Keratinocyte (primary cell): Measurements from ENCODE around the gene ABCD3. TPM values are rescaled to one million over a fixed set of nuclear protein-coding genes. Genes with fewer than 3 reads are reported as not detected.

Source experiments
- DNase-seq: peaks from one replicate; pipeline ENCODE4 v3.0.0-alpha.2; 2011; ENCODE audit warnings: low read depth, missing footprints, low spot score
- FAIRE-seq: peaks from 2 replicates; lab custom pipeline; 2011; peaks lifted over from hg19 to GRCh38; lab: Jason Lieb, UNC
- H2AFZ ChIP-seq: 2 replicates; pipeline ENCODE4 v1.6.0; 2012; ENCODE audit warnings: low read length, control low read depth, inconsistent platforms; ENCODE audit not compliant: control insufficient read depth
- H3K27ac ChIP-seq: 2 replicates; pipeline ENCODE4 v1.5.1; 2011; ENCODE audit warnings: low read length; ENCODE audit not compliant: control insufficient read depth, insufficient read depth
- H3K27me3 ChIP-seq: 3 replicates; pipeline ENCODE4 v1.6.0; 2011; ENCODE audit warnings: low read length; ENCODE audit not compliant: control insufficient read depth, insufficient read depth; ENCODE audit errors: extremely low read depth
- H3K36me3 ChIP-seq, 2 experiments: 2 replicates in 1 of 2; 3 replicates in 1 of 2; pipeline ENCODE4 v1.5.1; 2011; ENCODE audit warnings: low read length in 2 of 2, mild to moderate bottlenecking in 1 of 2; ENCODE audit not compliant: control insufficient read depth in 2 of 2, insufficient read depth in 2 of 2; ENCODE audit errors: extremely low read depth in 1 of 2
- H3K4me1 ChIP-seq: 3 replicates; pipeline ENCODE4 v1.5.1; 2011; ENCODE audit warnings: low read length; ENCODE audit not compliant: control insufficient read depth, insufficient read depth; ENCODE audit errors: extremely low read depth
- H3K4me2 ChIP-seq: 3 replicates; pipeline ENCODE4 v1.6.0; 2011; ENCODE audit warnings: low read depth, low read length; ENCODE audit not compliant: control insufficient read depth, insufficient read depth; ENCODE audit errors: extremely low read depth
- H3K4me3 ChIP-seq, 3 experiments: fragments of 200-600 bp in 1 of 3; sonication (generic) in 1 of 3; 2 replicates in 2 of 3; 3 replicates in 1 of 3; pipeline ENCODE4 v1.5.1; 2011 to 2016; ENCODE audit warnings: low read length in 3 of 3, mild to moderate bottlenecking in 3 of 3, control low read depth in 2 of 3, inconsistent platforms in 1 of 3, low read depth in 1 of 3, mixed read lengths in 1 of 3, mixed run types in 1 of 3, moderate library complexity in 1 of 3; ENCODE audit not compliant: control insufficient read depth in 2 of 3, insufficient read depth in 2 of 3; ENCODE audit errors: extremely low read depth in 1 of 3
- H3K79me2 ChIP-seq: 2 replicates; pipeline ENCODE4 v1.6.0; 2012; ENCODE audit warnings: low read length; ENCODE audit not compliant: control insufficient read depth, insufficient read depth
- H3K9ac ChIP-seq: 3 replicates; pipeline ENCODE4 v1.6.0; 2011; ENCODE audit warnings: low read length; ENCODE audit not compliant: control insufficient read depth, insufficient read depth; ENCODE audit errors: extremely low read depth
- H3K9me1 ChIP-seq: 3 replicates; pipeline ENCODE4 v1.6.0; 2011; ENCODE audit warnings: low read length; ENCODE audit not compliant: control insufficient read depth, insufficient read depth; ENCODE audit errors: extremely low read depth
- H3K9me3 ChIP-seq: 2 replicates; pipeline ENCODE4 v1.5.1; 2012; ENCODE audit warnings: low read depth, low read length; ENCODE audit not compliant: control insufficient read depth
- H4K20me1 ChIP-seq: 3 replicates; pipeline ENCODE4 v1.6.0; 2011; ENCODE audit warnings: low read length; ENCODE audit not compliant: control insufficient read depth, insufficient read depth; ENCODE audit errors: extremely low read depth
- EZH2 ChIP-seq: IDR thresholded peaks from one replicate; pipeline ENCODE4 v1.6.1; 2012; ENCODE audit warnings: inconsistent platforms, mild to moderate bottlenecking, low read length, moderate library complexity
- dilution Hi-C: fragments of 300-500 bp; cut with MboI; formaldehyde crosslinking; loops from one replicate; pipeline ENCODE4 v1.7.0; 2020; ENCODE audit warnings: low sequenced_read_pairs; ENCODE audit not compliant: extremely low pct_ligation_motif_present
- polyA plus RNA-seq, 5 experiments: library from polyadenylated mRNA; depleted of rRNA in 3 of 5; stranded (reverse) in 3 of 5; stranded (forward) in 1 of 5; unstranded in 1 of 5; fragments of >200 nt; gene quantifications; 1 replicate in 1 of 5; 2 replicates in 3 of 5; 3 replicates in 1 of 5; pipeline versions ENCODE4 v1.2.1 to v1.2.3, GENCODE V29; 2011 to 2012; ENCODE audit warnings: missing spikeins in 2 of 5, low read depth in 1 of 5, low replicate concordance in 1 of 5
- TF ChIP-seq, protein P1 (sequence below), 3 experiments: IDR thresholded peaks in 1 of 3; conservative IDR thresholded peaks in 1 of 3; optimal IDR thresholded peaks in 1 of 3; 2 replicates in 2 of 3; 3 replicates in 1 of 3; pipeline versions ENCODE3 to v1.5.1; 2011; ENCODE audit warnings: low read length in 3 of 3, mild to moderate bottlenecking in 3 of 3, moderate library complexity in 2 of 3, control low read depth in 1 of 3, inconsistent platforms in 1 of 3; ENCODE audit not compliant: insufficient read depth in 2 of 3; ENCODE audit errors: extremely low read depth in 1 of 3

Gene ABCD3
- polyA plus RNA-seq, 1 donor (not counting 4 experiments of a cell fraction or from before 2014, with no cell fraction given) = 34.9 TPM

GRCh38 chr1:94383966-94384408 is 34.2 kb upstream of the ABCD3 start:
- Histone ChIP-seq H3K36me3 (no peaks in the 10 kb centered on the region), H4K20me1 (no peaks in the 10 kb centered on the region), H3K9me1 (no peaks in the 10 kb centered on the region), H3K4me2 (no peak overlapping the region), H2AFZ (no peak overlapping the region), H3K9ac (no peak overlapping the region), H3K4me3 (no peak overlapping the region), H3K27me3 (no peaks in the 10 kb centered on the region), H3K9me3 (no peaks in the 10 kb centered on the region), H3K27ac (no peak overlapping the region), H3K79me2 (no peaks in the 10 kb centered on the region), H3K4me1 (no peaks in the 10 kb centered on the region)
- no peak for TF ChIP-seq EZH2
- TF ChIP-seq, protein P1, sequence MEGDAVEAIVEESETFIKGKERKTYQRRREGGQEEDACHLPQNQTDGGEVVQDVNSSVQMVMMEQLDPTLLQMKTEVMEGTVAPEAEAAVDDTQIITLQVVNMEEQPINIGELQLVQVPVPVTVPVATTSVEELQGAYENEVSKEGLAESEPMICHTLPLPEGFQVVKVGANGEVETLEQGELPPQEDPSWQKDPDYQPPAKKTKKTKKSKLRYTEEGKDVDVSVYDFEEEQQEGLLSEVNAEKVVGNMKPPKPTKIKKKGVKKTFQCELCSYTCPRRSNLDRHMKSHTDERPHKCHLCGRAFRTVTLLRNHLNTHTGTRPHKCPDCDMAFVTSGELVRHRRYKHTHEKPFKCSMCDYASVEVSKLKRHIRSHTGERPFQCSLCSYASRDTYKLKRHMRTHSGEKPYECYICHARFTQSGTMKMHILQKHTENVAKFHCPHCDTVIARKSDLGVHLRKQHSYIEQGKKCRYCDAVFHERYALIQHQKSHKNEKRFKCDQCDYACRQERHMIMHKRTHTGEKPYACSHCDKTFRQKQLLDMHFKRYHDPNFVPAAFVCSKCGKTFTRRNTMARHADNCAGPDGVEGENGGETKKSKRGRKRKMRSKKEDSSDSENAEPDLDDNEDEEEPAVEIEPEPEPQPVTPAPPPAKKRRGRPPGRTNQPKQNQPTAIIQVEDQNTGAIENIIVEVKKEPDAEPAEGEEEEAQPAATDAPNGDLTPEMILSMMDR (optimal IDR thresholded peaks at IDR 0.05 in 1 of 3, IDR thresholded peaks at IDR 0.05 in 1 of 3, conservative IDR thresholded peaks at IDR 0.05 in 1 of 3; ENCODE audit: extremely low read depth in 1 of 3, insufficient read depth in 2 of 3, low read length in 3 of 3) = no peak
- FAIRE-seq (no peak), DNase-seq (no peak)
- dilution Hi-C loops = no loop called here

DNA sequence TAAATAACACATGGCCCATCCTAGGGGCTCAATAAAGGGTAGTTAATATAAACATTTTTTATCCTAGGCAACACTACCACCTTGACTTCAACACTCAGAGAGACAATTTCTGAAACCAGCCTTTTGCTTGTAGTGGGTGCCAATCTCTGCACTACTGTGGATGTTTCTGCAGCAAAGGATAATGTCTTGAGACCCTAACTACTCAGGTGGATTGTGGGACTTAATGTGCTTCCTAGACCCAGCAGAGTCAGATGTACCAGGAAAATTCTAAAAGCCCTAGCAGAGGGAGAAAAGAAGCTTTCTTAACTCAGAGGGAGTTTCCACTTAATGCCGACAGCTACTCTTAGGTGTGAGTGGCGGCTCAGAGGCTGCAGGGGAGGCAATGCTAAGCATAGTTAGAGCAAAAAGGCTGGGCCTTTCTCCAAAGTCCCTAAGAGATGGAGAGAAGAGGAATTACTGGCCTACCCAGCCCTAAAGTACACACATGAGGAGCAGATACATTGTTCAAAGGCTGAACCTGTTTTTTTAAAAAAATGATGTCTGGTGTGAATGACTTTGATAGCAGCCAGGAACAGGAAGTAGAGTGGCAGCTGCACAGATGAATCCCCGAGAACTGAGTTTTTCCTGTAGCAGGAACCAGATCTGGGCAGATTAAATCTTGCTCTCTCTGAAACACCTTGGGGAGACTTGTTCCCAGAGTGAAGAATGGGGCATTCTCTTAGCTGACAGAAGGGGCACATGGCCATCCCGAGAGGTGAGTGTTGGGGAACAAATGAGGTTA is 33.5 kb upstream of the ABCD3 start:
- Histone ChIP-seq H3K79me2 (no peaks in the 10 kb centered on the region), H3K9me3 (no peaks in the 10 kb centered on the region), H4K20me1 (no peaks in the 10 kb centered on the region), H3K27me3 (no peaks in the 10 kb centered on the region), H3K9ac (no peak overlapping the region), H3K36me3 (no peaks in the 10 kb centered on the region), H3K4me1 (no peaks in the 10 kb centered on the region), H3K9me1 (no peaks in the 10 kb centered on the region), H3K4me3 (no peak overlapping the region), H2AFZ (peak overlapping the region; percentile 2), H3K27ac (no peak overlapping the region), H3K4me2 (no peak overlapping the region)
- TF ChIP-seq, protein P1 (optimal IDR thresholded peaks at IDR 0.05 in 1 of 3, IDR thresholded peaks at IDR 0.05 in 1 of 3, conservative IDR thresholded peaks at IDR 0.05 in 1 of 3; ENCODE audit: extremely low read depth in 1 of 3, insufficient read depth in 2 of 3, low read length in 3 of 3) = no peak
- TF ChIP-seq EZH2 = no peak
- FAIRE-seq (no peak), DNase-seq (no peak)
- dilution Hi-C loops = no loop called here
